Measurements from ENCODE around the gene TCOF1.

The TCOF1 gene

GRCh38 chr5:150446583-150446982 lies 89.1 kb downstream of the TCOF1 start:
- Histone ChIP-seq H3K4me3 (no peak overlapping the region), H3K27ac (no peak overlapping the region)
- no peak for DNase-seq (ENCODE audit: low spot score)
- TF ChIP-seq, protein P1, sequence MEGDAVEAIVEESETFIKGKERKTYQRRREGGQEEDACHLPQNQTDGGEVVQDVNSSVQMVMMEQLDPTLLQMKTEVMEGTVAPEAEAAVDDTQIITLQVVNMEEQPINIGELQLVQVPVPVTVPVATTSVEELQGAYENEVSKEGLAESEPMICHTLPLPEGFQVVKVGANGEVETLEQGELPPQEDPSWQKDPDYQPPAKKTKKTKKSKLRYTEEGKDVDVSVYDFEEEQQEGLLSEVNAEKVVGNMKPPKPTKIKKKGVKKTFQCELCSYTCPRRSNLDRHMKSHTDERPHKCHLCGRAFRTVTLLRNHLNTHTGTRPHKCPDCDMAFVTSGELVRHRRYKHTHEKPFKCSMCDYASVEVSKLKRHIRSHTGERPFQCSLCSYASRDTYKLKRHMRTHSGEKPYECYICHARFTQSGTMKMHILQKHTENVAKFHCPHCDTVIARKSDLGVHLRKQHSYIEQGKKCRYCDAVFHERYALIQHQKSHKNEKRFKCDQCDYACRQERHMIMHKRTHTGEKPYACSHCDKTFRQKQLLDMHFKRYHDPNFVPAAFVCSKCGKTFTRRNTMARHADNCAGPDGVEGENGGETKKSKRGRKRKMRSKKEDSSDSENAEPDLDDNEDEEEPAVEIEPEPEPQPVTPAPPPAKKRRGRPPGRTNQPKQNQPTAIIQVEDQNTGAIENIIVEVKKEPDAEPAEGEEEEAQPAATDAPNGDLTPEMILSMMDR (IDR thresholded peaks at IDR 0.05): no peak

DNA sequence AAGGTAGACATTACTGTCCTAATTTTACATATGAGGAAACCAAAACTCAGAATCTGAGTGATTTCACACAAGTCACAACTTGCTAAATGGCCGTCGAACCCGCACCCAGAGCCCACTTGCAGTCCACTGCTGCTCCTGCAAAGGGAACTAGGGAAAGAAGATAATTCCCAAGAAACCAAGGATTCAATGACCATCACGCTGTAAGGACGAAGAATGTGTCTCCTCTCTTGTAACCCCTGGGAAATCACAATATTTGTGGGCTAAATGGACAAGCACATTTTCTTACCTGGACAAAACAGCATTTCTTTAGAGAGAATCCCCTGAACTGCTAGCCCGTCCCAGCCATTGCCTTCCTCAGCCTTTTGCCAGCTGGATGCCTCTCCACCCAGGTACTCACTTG lies 89.7 kb downstream of the TCOF1 start:
- TF ChIP-seq, protein P1 (IDR thresholded peaks at IDR 0.05): no peak
- DNase-seq (ENCODE audit: low spot score): no peak
- H3K4me3 ChIP-seq: no peak overlapping the region
- no peak overlapping the region for H3K27ac ChIP-seq

DNA sequence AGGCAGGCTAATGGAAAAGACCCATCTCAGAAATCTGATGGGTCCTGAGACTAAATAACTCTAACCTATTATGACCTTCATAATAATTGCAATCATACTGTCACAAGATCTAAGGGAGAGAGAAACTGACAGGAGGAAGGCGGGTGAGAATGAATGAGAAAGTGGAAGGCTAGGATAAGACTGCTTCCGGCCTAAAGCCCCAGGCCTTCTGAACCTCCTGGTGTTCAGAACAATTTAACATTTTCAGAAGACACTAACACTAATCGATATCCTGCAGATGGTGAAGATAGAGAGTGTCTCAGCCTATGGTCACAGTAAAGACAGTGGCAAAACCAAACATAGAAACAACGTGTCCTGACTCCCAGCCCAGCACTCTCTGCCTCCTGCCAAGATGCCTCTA lies 90.8 kb downstream of the TCOF1 start:
- TF ChIP-seq, protein P1 (IDR thresholded peaks at IDR 0.05): no peak
- Histone ChIP-seq H3K27ac (peak overlapping the region; percentile 90 to 95), H3K4me3 (peak overlapping the region; percentile 78)
- DNase-seq (ENCODE audit: low spot score): no peak

GRCh38 chr5:150448952-150449516 lies 91.5 kb downstream of the TCOF1 start:
- TF ChIP-seq, protein P1 (IDR thresholded peaks at IDR 0.05): no peak
- H3K27ac ChIP-seq: peak overlapping the region; percentile 90 to 95
- peak overlapping the region; percentile 78 for H3K4me3 ChIP-seq
- no peak for DNase-seq (ENCODE audit: low spot score)
